Measurements from ENCODE around the gene SLC1A1. TPM values are rescaled to one million over a fixed set of nuclear protein-coding genes. Genes with fewer than 3 reads are reported as not detected.

The SLC1A1 gene
- total RNA-seq, 1 donor from 2014 or later: 4.7 TPM

- H3K4me3 ChIP-seq (ENCODE audit: low read depth, low read length): no peak overlapping the region
- no peaks in the 10 kb centered on the region for H3K36me3 ChIP-seq (ENCODE audit: control insufficient read depth, insufficient read depth, low read length)
- TF ChIP-seq CTCF (IDR thresholded peaks at IDR 0.05; ENCODE audit: insufficient read depth, low read length, poor library complexity, severe bottlenecking): no peak
- no peak for DNase-seq (ENCODE audit: low read depth)
- H3K27me3 ChIP-seq (ENCODE audit: control insufficient read depth, insufficient read depth, low read length): no peaks in the 10 kb centered on the region
Observed at GRCh38 chr9:4497395-4497794, 7.1 kb downstream of the SLC1A1 start.

GRCh38 chr9:4497855-4498254, 7.6 kb downstream of the SLC1A1 start:
- DNase-seq (ENCODE audit: low read depth): no peak
- no peaks in the 10 kb centered on the region for H3K27me3 ChIP-seq (ENCODE audit: control insufficient read depth, insufficient read depth, low read length)
- no peak for TF ChIP-seq CTCF (IDR thresholded peaks at IDR 0.05; ENCODE audit: insufficient read depth, low read length, poor library complexity, severe bottlenecking)
- H3K4me3 ChIP-seq (ENCODE audit: low read depth, low read length): no peak overlapping the region
- no peaks in the 10 kb centered on the region for H3K36me3 ChIP-seq (ENCODE audit: control insufficient read depth, insufficient read depth, low read length)

GRCh38 chr9:4499917-4500316, 9.6 kb downstream of the SLC1A1 start:
- no peak overlapping the region for H3K4me3 ChIP-seq (ENCODE audit: low read depth, low read length)
- DNase-seq (ENCODE audit: low read depth): no peak
- H3K27me3 ChIP-seq (ENCODE audit: control insufficient read depth, insufficient read depth, low read length): no peaks in the 10 kb centered on the region
- no peaks in the 10 kb centered on the region for H3K36me3 ChIP-seq (ENCODE audit: control insufficient read depth, insufficient read depth, low read length)
- TF ChIP-seq CTCF (IDR thresholded peaks at IDR 0.05; ENCODE audit: insufficient read depth, low read length, poor library complexity, severe bottlenecking): no peak

GRCh38 chr9:4501147-4501507, 10.9 kb downstream of the SLC1A1 start:
- H3K4me3 ChIP-seq (ENCODE audit: low read depth, low read length): no peak overlapping the region
- DNase-seq (ENCODE audit: low read depth): no peak
- no peaks in the 10 kb centered on the region for H3K36me3 ChIP-seq (ENCODE audit: control insufficient read depth, insufficient read depth, low read length)
- TF ChIP-seq CTCF (IDR thresholded peaks at IDR 0.05; ENCODE audit: insufficient read depth, low read length, poor library complexity, severe bottlenecking): no peak
- H3K27me3 ChIP-seq (ENCODE audit: control insufficient read depth, insufficient read depth, low read length): no peaks in the 10 kb centered on the region

- H3K27me3 ChIP-seq (ENCODE audit: control insufficient read depth, insufficient read depth, low read length): no peaks in the 10 kb centered on the region
- TF ChIP-seq CTCF (IDR thresholded peaks at IDR 0.05; ENCODE audit: insufficient read depth, low read length, poor library complexity, severe bottlenecking): no peak
- H3K4me3 ChIP-seq (ENCODE audit: low read depth, low read length): no peak overlapping the region
- H3K36me3 ChIP-seq (ENCODE audit: control insufficient read depth, insufficient read depth, low read length): no peaks in the 10 kb centered on the region
- DNase-seq (ENCODE audit: low read depth): no peak
Observed at GRCh38 chr9:4502444-4502843, 12.2 kb downstream of the SLC1A1 start.

- DNase-seq (ENCODE audit: low read depth): no peak
- TF ChIP-seq CTCF (IDR thresholded peaks at IDR 0.05; ENCODE audit: insufficient read depth, low read length, poor library complexity, severe bottlenecking): no peak
- Histone ChIP-seq H3K27me3 (ENCODE audit: control insufficient read depth, insufficient read depth, low read length) (no peaks in the 10 kb centered on the region), H3K4me3 (ENCODE audit: low read depth, low read length) (no peak overlapping the region), H3K36me3 (ENCODE audit: control insufficient read depth, insufficient read depth, low read length) (no peaks in the 10 kb centered on the region)
Observed at GRCh38 chr9:4503103-4503502, 12.8 kb downstream of the SLC1A1 start.

Measured in kidney epithelial cell (primary cell).